Measurements from ENCODE around the gene ZBTB40. TPM values are rescaled to one million over a fixed set of nuclear protein-coding genes. Genes with fewer than 3 reads are reported as not detected.
A peak's percentile ranks its signal among the peaks of the same experiment; 100 is the strongest.

Gene ZBTB40
- total and polyA plus RNA-seq, 7 donors, result 3.8 to 14.1 (median 10.0) TPM

GRCh38 chr1:22473952-22474351, 22.3 kb downstream of the ZBTB40 start:
- ATAC-seq (peak in 3 of 4 donors; percentile 60 to 79 (median 66)), DNase-seq (no peak)
- no peaks in the 10 kb centered on the region for H3K36me3 ChIP-seq (ENCODE audit: insufficient read depth in 1 of 2, low read depth in 1 of 2)
- no peaks in the 10 kb centered on the region for H3K9me3 ChIP-seq
- TF ChIP-seq CTCF (IDR thresholded peaks at IDR 0.05), result no peak
- H3K4me3 ChIP-seq, result no peak overlapping the region
- H3K27ac ChIP-seq, result no peak overlapping the region
- no peaks in the 10 kb centered on the region for H3K27me3 ChIP-seq (ENCODE audit: insufficient read depth in 3 of 3, low read length in 2 of 3)
- peaks cover 48% of the 10 kb centered on the region for H3K4me1 ChIP-seq
- intact Hi-C loops (cut with DNase I), result no loop called here
- WGBS, 3 donors, result 46 to 78% (median 60%) methylated on average over 4 of the region's 4 CpGs

GRCh38 chr1:22476566-22476965, 24.9 kb downstream of the ZBTB40 start:
- H3K27me3 ChIP-seq (ENCODE audit: insufficient read depth in 3 of 3, low read length in 2 of 3), result no peaks in the 10 kb centered on the region
- intact Hi-C loops (cut with DNase I), result no loop called here

GRCh38 chr1:22483121-22483520, 31.5 kb downstream of the ZBTB40 start:
- Histone ChIP-seq H3K4me1 (no peaks in the 10 kb centered on the region), H3K27me3 (ENCODE audit: insufficient read depth in 3 of 3, low read length in 2 of 3) (no peaks in the 10 kb centered on the region), H3K9me3 (peaks cover 10% of the 10 kb centered on the region), H3K36me3 (ENCODE audit: insufficient read depth in 1 of 2, low read depth in 1 of 2) (no peaks in the 10 kb centered on the region), H3K27ac (no peak overlapping the region), H3K4me3 (no peak overlapping the region)
- ATAC-seq (no peak), DNase-seq (no peak)
- TF ChIP-seq CTCF (IDR thresholded peaks at IDR 0.05), result no peak
- WGBS, 3 donors, result 96 to 100% (median 96%) methylated on average over 2 of the region's 2 CpGs
- intact Hi-C loops (cut with DNase I), result no loop called here

More at GRCh38 chr1:22476566-22476965, 24.9 kb downstream of the ZBTB40 start:
- DNase-seq (no peak), ATAC-seq (no peak)
- H3K36me3 ChIP-seq (ENCODE audit: insufficient read depth in 1 of 2, low read depth in 1 of 2), result no peaks in the 10 kb centered on the region
- no peaks in the 10 kb centered on the region for H3K9me3 ChIP-seq
- peaks cover 22% of the 10 kb centered on the region for H3K4me1 ChIP-seq
- no peak overlapping the region for H3K27ac ChIP-seq
- no peak overlapping the region for H3K4me3 ChIP-seq
- WGBS, 3 donors, result 75 to 84% (median 79%) methylated on average over 5 of the region's 5 CpGs
- TF ChIP-seq CTCF (IDR thresholded peaks at IDR 0.05), result no peak

- no peak for TF ChIP-seq CTCF (IDR thresholded peaks at IDR 0.05)
- ATAC-seq, result no peak
- Histone ChIP-seq H3K9me3 (peaks cover 10% of the 10 kb centered on the region), H3K36me3 (ENCODE audit: insufficient read depth in 1 of 2, low read depth in 1 of 2) (no peaks in the 10 kb centered on the region), H3K4me1 (no peaks in the 10 kb centered on the region), H3K27ac (no peak overlapping the region), H3K4me3 (no peak overlapping the region), H3K27me3 (ENCODE audit: insufficient read depth in 3 of 3, low read length in 2 of 3) (no peaks in the 10 kb centered on the region)
- 95 to 98% (median 98%) methylated on average over 2 of the region's 2 CpGs for WGBS, 3 donors
- DNase-seq, result no peak
- intact Hi-C loops (cut with DNase I), result no loop called here
These were observed 33.2 kb downstream of the ZBTB40 start for GRCh38 chr1:22484706-22485345.

- DNase-seq (no peak), ATAC-seq (no peak)
- H3K27me3 ChIP-seq (ENCODE audit: insufficient read depth in 3 of 3, low read length in 2 of 3), result no peaks in the 10 kb centered on the region
- H3K4me3 ChIP-seq, result no peak overlapping the region
- H3K9me3 ChIP-seq, result peaks cover 10% of the 10 kb centered on the region
- H3K4me1 ChIP-seq, result no peaks in the 10 kb centered on the region
- 93 to 100% (median 96%) methylated on average over 3 of the region's 3 CpGs for WGBS, 3 donors
- H3K27ac ChIP-seq, result no peak overlapping the region
- no peak for TF ChIP-seq CTCF (IDR thresholded peaks at IDR 0.05)
- intact Hi-C loops (cut with DNase I), result no loop called here
- H3K36me3 ChIP-seq (ENCODE audit: insufficient read depth in 1 of 2, low read depth in 1 of 2), result no peaks in the 10 kb centered on the region
These were observed 33.8 kb downstream of the ZBTB40 start for GRCh38 chr1:22485431-22485830.

Data from psoas muscle (tissue), 8 donors.